Activated CD4-positive, CD25-positive, alpha-beta regulatory T cell treated with anti-CD3 and anti-CD28 coated beads, Interleukin-2, amount 50 U/mL, for 16 hours (primary cell): ENCODE results near the gene PALLD.

ENCODE experiments used
- DNase-seq: peaks from one replicate; pipeline ENCODE4 v3.0.0-alpha.2; 2020; ENCODE audit warnings: low read depth, low spot score

The PALLD gene

GRCh38 chr4:168759321-168759720, 262.5 kb downstream of the PALLD start:
- DNase-seq = no peak

- no peak for DNase-seq
Measured at GRCh38 chr4:168759959-168760527, 263.2 kb downstream of the PALLD start.

- DNase-seq = no peak
Measured at GRCh38 chr4:168761066-168761465, 264.2 kb downstream of the PALLD start.

- no peak for DNase-seq
Measured at GRCh38 chr4:168765322-168765721, 268.5 kb downstream of the PALLD start.

- DNase-seq = no peak
Measured at GRCh38 chr4:168765726-168766125, 268.9 kb downstream of the PALLD start.

- no peak for DNase-seq
Measured at GRCh38 chr4:168766604-168767316, 269.9 kb downstream of the PALLD start.

GRCh38 chr4:168769416-168769815, 272.6 kb downstream of the PALLD start:
- DNase-seq = no peak

GRCh38 chr4:168769837-168770236, 273.0 kb downstream of the PALLD start:
- no peak for DNase-seq

- DNase-seq = no peak
Measured at GRCh38 chr4:168771251-168771650, 274.4 kb downstream of the PALLD start.

- no peak for DNase-seq
Measured at GRCh38 chr4:168773388-168774195, 276.7 kb downstream of the PALLD start.

GRCh38 chr4:168776382-168776781, 279.5 kb downstream of the PALLD start:
- DNase-seq = no peak

GRCh38 chr4:168777277-168777965, 280.6 kb downstream of the PALLD start:
- no peak for DNase-seq

GRCh38 chr4:168781341-168781740, 284.5 kb downstream of the PALLD start:
- DNase-seq = no peak

GRCh38 chr4:168781926-168782325, 285.1 kb downstream of the PALLD start:
- DNase-seq = no peak

- DNase-seq = no peak
Measured at GRCh38 chr4:168782439-168782838, 285.6 kb downstream of the PALLD start.

- no peak for DNase-seq
Measured at GRCh38 chr4:168784786-168785461, 288.1 kb downstream of the PALLD start.

- DNase-seq = no peak
Measured at GRCh38 chr4:168787334-168787733, 290.5 kb downstream of the PALLD start.

GRCh38 chr4:168787801-168788595, 291.1 kb downstream of the PALLD start:
- no peak for DNase-seq

GRCh38 chr4:168790898-168791297, 294.0 kb downstream of the PALLD start:
- DNase-seq = no peak

- DNase-seq = no peak
Measured at GRCh38 chr4:168791376-168791775, 294.5 kb downstream of the PALLD start.

- DNase-seq = no peak
Measured at GRCh38 chr4:168793542-168793941, 296.7 kb downstream of the PALLD start.
